ENCODE data around the gene PTPN6.

The PTPN6 gene

GRCh38 chr12:6948873-6949594 is 2.1 kb upstream of the PTPN6 start:
- Histone ChIP-seq H3K4me2 (ENCODE audit: low read length) (no peak overlapping the region), H3K9me2 (replicated peaks; ENCODE audit: control insufficient read depth, low read length) (no peaks in the 10 kb centered on the region), H3K79me2 (ENCODE audit: control insufficient read depth, low read length) (no peaks in the 10 kb centered on the region), H3K36me3 (ENCODE audit: control insufficient read depth, low read length) (no peaks in the 10 kb centered on the region), H4K20me1 (ENCODE audit: control insufficient read depth, insufficient read depth, low read depth, low read length) (peaks cover 10% of the 10 kb centered on the region; the same call in 1 of the 2 replicates), H3K4me1 (ENCODE audit: control insufficient read depth, low read length) (peaks cover 84% of the 10 kb centered on the region), H3F3A (ENCODE audit: control insufficient read depth, insufficient read depth) (peaks cover 9% of the 10 kb centered on the region), H3K4me3 (ENCODE audit: low read length) (no peak overlapping the region), H3K27ac (ENCODE audit: low read depth, low read length) (no peak overlapping the region), H3K9me3 (ENCODE audit: control insufficient read depth, insufficient read depth, low read length) (no peaks in the 10 kb centered on the region), H3K27me3 (ENCODE audit: control insufficient read depth, low read length) (peaks cover 36% of the 10 kb centered on the region)
- no peak for TF ChIP-seq EZH2phosphoT487 (IDR thresholded peaks at IDR 0.05; ENCODE audit: borderline replicate concordance, low read length)
- TF ChIP-seq, protein P1, sequence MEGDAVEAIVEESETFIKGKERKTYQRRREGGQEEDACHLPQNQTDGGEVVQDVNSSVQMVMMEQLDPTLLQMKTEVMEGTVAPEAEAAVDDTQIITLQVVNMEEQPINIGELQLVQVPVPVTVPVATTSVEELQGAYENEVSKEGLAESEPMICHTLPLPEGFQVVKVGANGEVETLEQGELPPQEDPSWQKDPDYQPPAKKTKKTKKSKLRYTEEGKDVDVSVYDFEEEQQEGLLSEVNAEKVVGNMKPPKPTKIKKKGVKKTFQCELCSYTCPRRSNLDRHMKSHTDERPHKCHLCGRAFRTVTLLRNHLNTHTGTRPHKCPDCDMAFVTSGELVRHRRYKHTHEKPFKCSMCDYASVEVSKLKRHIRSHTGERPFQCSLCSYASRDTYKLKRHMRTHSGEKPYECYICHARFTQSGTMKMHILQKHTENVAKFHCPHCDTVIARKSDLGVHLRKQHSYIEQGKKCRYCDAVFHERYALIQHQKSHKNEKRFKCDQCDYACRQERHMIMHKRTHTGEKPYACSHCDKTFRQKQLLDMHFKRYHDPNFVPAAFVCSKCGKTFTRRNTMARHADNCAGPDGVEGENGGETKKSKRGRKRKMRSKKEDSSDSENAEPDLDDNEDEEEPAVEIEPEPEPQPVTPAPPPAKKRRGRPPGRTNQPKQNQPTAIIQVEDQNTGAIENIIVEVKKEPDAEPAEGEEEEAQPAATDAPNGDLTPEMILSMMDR (IDR thresholded peaks at IDR 0.05; ENCODE audit: low read depth, low read length, poor library complexity, severe bottlenecking), result peak; percentile 44

- Histone ChIP-seq H3K4me3 (ENCODE audit: low read length) (peak overlapping the region; percentile 73), H3F3A (ENCODE audit: control insufficient read depth, insufficient read depth) (peaks cover 5% of the 10 kb centered on the region), H3K36me3 (ENCODE audit: control insufficient read depth, low read length) (no peaks in the 10 kb centered on the region), H3K4me2 (ENCODE audit: low read length) (peak overlapping the region; percentile 98), H3K9me3 (ENCODE audit: control insufficient read depth, insufficient read depth, low read length) (no peaks in the 10 kb centered on the region), H4K20me1 (ENCODE audit: control insufficient read depth, insufficient read depth, low read depth, low read length) (peaks cover 10% of the 10 kb centered on the region; the same call in 1 of the 2 replicates), H3K4me1 (ENCODE audit: control insufficient read depth, low read length) (peaks cover 83% of the 10 kb centered on the region), H3K27ac (ENCODE audit: low read depth, low read length) (0 out of 2 replicates have a peak overlapping the region, but pooled peaks have one; percentile 16), H3K9me2 (replicated peaks; ENCODE audit: control insufficient read depth, low read length) (no peaks in the 10 kb centered on the region), H3K79me2 (ENCODE audit: control insufficient read depth, low read length) (no peaks in the 10 kb centered on the region), H3K27me3 (ENCODE audit: control insufficient read depth, low read length) (peaks cover 48% of the 10 kb centered on the region)
- no peak for TF ChIP-seq EZH2phosphoT487 (IDR thresholded peaks at IDR 0.05; ENCODE audit: borderline replicate concordance, low read length)
- TF ChIP-seq, protein P1 (IDR thresholded peaks at IDR 0.05; ENCODE audit: low read depth, low read length, poor library complexity, severe bottlenecking), result peak; percentile 85
Measured at GRCh38 chr12:6950401-6950801, 755 bp upstream of the PTPN6 start.

- Histone ChIP-seq H3K4me2 (ENCODE audit: low read length) (peak overlapping the region; percentile 98), H3K79me2 (ENCODE audit: control insufficient read depth, low read length) (no peaks in the 10 kb centered on the region)
Measured at GRCh38 chr12:6951551-6952120, 480 bp downstream of the PTPN6 start.

More at GRCh38 chr12:6951551-6952120, 480 bp downstream of the PTPN6 start:
- Histone ChIP-seq H3K27me3 (ENCODE audit: control insufficient read depth, low read length) (peaks cover 60% of the 10 kb centered on the region), H3K4me3 (ENCODE audit: low read length) (peak overlapping the region; percentile 73), H3K36me3 (ENCODE audit: control insufficient read depth, low read length) (no peaks in the 10 kb centered on the region), H3F3A (ENCODE audit: control insufficient read depth, insufficient read depth) (peaks cover 5% of the 10 kb centered on the region), H3K4me1 (ENCODE audit: control insufficient read depth, low read length) (peaks cover 79% of the 10 kb centered on the region), H3K9me2 (replicated peaks; ENCODE audit: control insufficient read depth, low read length) (no peaks in the 10 kb centered on the region), H3K9me3 (ENCODE audit: control insufficient read depth, insufficient read depth, low read length) (no peaks in the 10 kb centered on the region), H4K20me1 (ENCODE audit: control insufficient read depth, insufficient read depth, low read depth, low read length) (peaks cover 10% of the 10 kb centered on the region; the same call in 1 of the 2 replicates), H3K27ac (ENCODE audit: low read depth, low read length) (no peak overlapping the region)
- TF ChIP-seq EZH2phosphoT487 (IDR thresholded peaks at IDR 0.05; ENCODE audit: borderline replicate concordance, low read length), result no peak
- TF ChIP-seq, protein P1 (IDR thresholded peaks at IDR 0.05; ENCODE audit: low read depth, low read length, poor library complexity, severe bottlenecking), result no peak

All from DOHH2 (cell line).